PC-9 (cell line): ENCODE results near the gene EML1. TPM values are rescaled to one million over a fixed set of nuclear protein-coding genes. Genes with fewer than 3 reads are reported as not detected.

Experiments used
- BruUV-seq: library from RNA; stranded (reverse); fragments of 400-500 nt; replicated peaks from 2 replicates; lab custom pipeline; 2021; lab: Mats Ljungman, UMichigan
- CTCF ChIA-PET: fragments of 300-600 bp; sonication (Branson Sonifier 250); formaldehyde crosslinking; loops from one replicate; lab custom pipeline; 2022; ENCODE audit warnings: antibody characterized with exemption; lab: Charles Lee
- POLR2A ChIA-PET: fragments of 300-600 bp; sonication (Branson Sonifier 250); formaldehyde crosslinking; loops from one replicate; lab custom pipeline; 2022; ENCODE audit warnings: antibody characterized with exemption; ENCODE audit not compliant: unreplicated experiment; lab: Charles Lee
- DNase-seq, 2 experiments: peaks; one replicate each; pipeline versions ENCODE4 v3.0.0 to v3.0.0-alpha.2; 2015 to 2022; ENCODE audit warnings: mixed read lengths in 1 of 2
- H2AFZ ChIP-seq: fragments of 200-600 bp; sonication (generic); 2 replicates; pipeline ENCODE4 v1.8.1; 2017; ENCODE audit warnings: antibody characterized with exemption
- H3F3A ChIP-seq: fragments of 200-600 bp; sonication (generic); 2 replicates; pipeline ENCODE4 v1.8.1; 2017; ENCODE audit warnings: antibody characterized with exemption, mild to moderate bottlenecking, low read depth; ENCODE audit not compliant: insufficient read depth
- H3K27ac ChIP-seq: fragments of 200-600 bp; sonication (generic); 2 replicates; pipeline ENCODE4 v1.6.1; 2016; ENCODE audit warnings: mixed run types
- H3K27me3 ChIP-seq: fragments of 200-600 bp; sonication (generic); 2 replicates; pipeline ENCODE4 v1.6.1; 2016; ENCODE audit warnings: low read depth, mixed run types; ENCODE audit not compliant: insufficient read depth
- H3K36me3 ChIP-seq: fragments of 200-600 bp; sonication (generic); 2 replicates; pipeline ENCODE4 v1.6.1; 2016; ENCODE audit warnings: low read depth, mixed run types
- H3K4me1 ChIP-seq: fragments of 200-600 bp; sonication (generic); replicated peaks from 2 replicates; pipeline ENCODE4 v1.6.1; 2016; ENCODE audit warnings: mixed run types; ENCODE audit not compliant: insufficient read depth
- H3K4me2 ChIP-seq: fragments of 200-600 bp; sonication (generic); 2 replicates; pipeline ENCODE4 v1.6.1; 2017; ENCODE audit warnings: mixed run types
- H3K4me3 ChIP-seq: fragments of 200-600 bp; sonication (generic); 2 replicates; pipeline ENCODE4 v1.6.1; 2016; ENCODE audit warnings: mixed run types
- H3K79me2 ChIP-seq: fragments of 200-600 bp; sonication (generic); 2 replicates; pipeline ENCODE4 v1.6.1; 2017; ENCODE audit warnings: low read depth, mixed run types
- H3K9me2 ChIP-seq: fragments of 200-600 bp; sonication (generic); 2 replicates; pipeline ENCODE4 v1.8.1; 2017; ENCODE audit warnings: mild to moderate bottlenecking; ENCODE audit not compliant: insufficient read depth
- H3K9me3 ChIP-seq: fragments of 200-600 bp; sonication (generic); 2 replicates; pipeline ENCODE4 v1.8.1; 2016; ENCODE audit warnings: low read depth; ENCODE audit not compliant: insufficient read depth
- H4K20me1 ChIP-seq: fragments of 200-600 bp; sonication (generic); 2 replicates; pipeline ENCODE4 v1.8.1; 2017; ENCODE audit not compliant: insufficient read depth
- CTCF ChIP-seq: fragments of 200-600 bp; sonication (generic); conservative IDR thresholded peaks from 2 replicates; pipeline ENCODE4 v1.6.1; 2017; ENCODE audit warnings: mixed run types, antibody characterized with exemption, mild to moderate bottlenecking, moderate library complexity
- EZH2 ChIP-seq: fragments of 200-600 bp; sonication (generic); IDR thresholded peaks from 2 replicates; pipeline ENCODE4 v1.8.0; 2017; ENCODE audit warnings: antibody characterized with exemption, low read depth
- intact Hi-C: fragments of 100-400 bp; cut with micrococcal nuclease; formaldehyde crosslinking; loops from one replicate; pipeline ENCODE4 v1.10.0; 2022; ENCODE audit not compliant: unreplicated experiment
- total RNA-seq: library from RNA; stranded (reverse); gene quantifications from 2 replicates; pipeline ENCODE4 v1.2.3, GENCODE V29; 2021

The EML1 gene
- total RNA-seq, 1 experiment from 2014 or later = 1.8 TPM

GRCh38 chr14:99916091-99916383 is 122.8 kb downstream of the EML1 start:
- intact Hi-C loops = no loop called here
- Histone ChIP-seq H2AFZ (no peak overlapping the region), H3K9me3 (no peaks in the 10 kb centered on the region), H3F3A (no peaks in the 10 kb centered on the region), H4K20me1 (no peaks in the 10 kb centered on the region), H3K36me3 (no peaks in the 10 kb centered on the region), H3K79me2 (no peaks in the 10 kb centered on the region), H3K27me3 (no peaks in the 10 kb centered on the region), H3K27ac (no peak overlapping the region), H3K4me2 (no peak overlapping the region), H3K4me3 (no peak overlapping the region), H3K4me1 (no peaks in the 10 kb centered on the region), H3K9me2 (no peaks in the 10 kb centered on the region)
- TF ChIP-seq CTCF = no peak
- no peak for TF ChIP-seq EZH2
- DNase-seq = no peak
- no TSS peak for BruUV-seq
- POLR2A ChIA-PET = no interaction called here
- CTCF ChIA-PET = no interaction called here

GRCh38 chr14:99918781-99919180 is 125.6 kb downstream of the EML1 start:
- Histone ChIP-seq H3K4me2 (no peak overlapping the region), H4K20me1 (no peaks in the 10 kb centered on the region), H3K36me3 (no peaks in the 10 kb centered on the region), H3K4me3 (no peak overlapping the region), H3F3A (no peaks in the 10 kb centered on the region), H3K9me3 (no peaks in the 10 kb centered on the region), H3K27ac (no peak overlapping the region), H2AFZ (no peak overlapping the region), H3K79me2 (no peaks in the 10 kb centered on the region), H3K27me3 (no peaks in the 10 kb centered on the region), H3K9me2 (no peaks in the 10 kb centered on the region), H3K4me1 (no peaks in the 10 kb centered on the region)
- no peak for DNase-seq
- ChIA-PET CTCF (no interaction called here), POLR2A (no interaction called here)
- intact Hi-C loops = no loop called here
- TF ChIP-seq CTCF (no peak), EZH2 (no peak)
- BruUV-seq = no TSS peak

GRCh38 chr14:99921425-99921824 is 128.2 kb downstream of the EML1 start:
- Histone ChIP-seq H3K36me3 (no peaks in the 10 kb centered on the region), H3K4me3 (no peak overlapping the region), H3F3A (no peaks in the 10 kb centered on the region), H3K27ac (no peak overlapping the region), H3K4me2 (no peak overlapping the region), H3K4me1 (no peaks in the 10 kb centered on the region), H2AFZ (no peak overlapping the region), H3K79me2 (no peaks in the 10 kb centered on the region), H3K9me3 (no peaks in the 10 kb centered on the region), H3K9me2 (no peaks in the 10 kb centered on the region), H3K27me3 (no peaks in the 10 kb centered on the region), H4K20me1 (no peaks in the 10 kb centered on the region)
- POLR2A ChIA-PET = no interaction called here
- intact Hi-C loops = no loop called here
- CTCF ChIA-PET = no interaction called here
- BruUV-seq = no TSS peak
- DNase-seq = no peak
- TF ChIP-seq EZH2 = no peak
- no peak for TF ChIP-seq CTCF
